ENCODE data around the gene SELENOO.

GRCh38 chr22:50153056-50153755, 47.6 kb upstream of the SELENOO start:
- TF ChIP-seq, protein P1, sequence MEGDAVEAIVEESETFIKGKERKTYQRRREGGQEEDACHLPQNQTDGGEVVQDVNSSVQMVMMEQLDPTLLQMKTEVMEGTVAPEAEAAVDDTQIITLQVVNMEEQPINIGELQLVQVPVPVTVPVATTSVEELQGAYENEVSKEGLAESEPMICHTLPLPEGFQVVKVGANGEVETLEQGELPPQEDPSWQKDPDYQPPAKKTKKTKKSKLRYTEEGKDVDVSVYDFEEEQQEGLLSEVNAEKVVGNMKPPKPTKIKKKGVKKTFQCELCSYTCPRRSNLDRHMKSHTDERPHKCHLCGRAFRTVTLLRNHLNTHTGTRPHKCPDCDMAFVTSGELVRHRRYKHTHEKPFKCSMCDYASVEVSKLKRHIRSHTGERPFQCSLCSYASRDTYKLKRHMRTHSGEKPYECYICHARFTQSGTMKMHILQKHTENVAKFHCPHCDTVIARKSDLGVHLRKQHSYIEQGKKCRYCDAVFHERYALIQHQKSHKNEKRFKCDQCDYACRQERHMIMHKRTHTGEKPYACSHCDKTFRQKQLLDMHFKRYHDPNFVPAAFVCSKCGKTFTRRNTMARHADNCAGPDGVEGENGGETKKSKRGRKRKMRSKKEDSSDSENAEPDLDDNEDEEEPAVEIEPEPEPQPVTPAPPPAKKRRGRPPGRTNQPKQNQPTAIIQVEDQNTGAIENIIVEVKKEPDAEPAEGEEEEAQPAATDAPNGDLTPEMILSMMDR (IDR thresholded peaks at IDR 0.05), result no peak
- no peak for TF ChIP-seq POLR2A (IDR thresholded peaks at IDR 0.05)

Measured in Peyer's patch (tissue), 4 donors.